GM21737 (cell line): Measurements from ENCODE around the gene SRGAP3.
"Not testable (repeated sequence)": the region's sequence is repeated elsewhere in the genome, so short reads cannot be mapped to it uniquely, and the experiment has no call there.

Experiments
- ATAC-seq: cut with Tn5 transposase; IDR thresholded peaks from one replicate; pipeline ENCODE4 v1.9.1; 2021; ENCODE audit warnings: mild to moderate bottlenecking, moderate library complexity; ENCODE audit not compliant: unreplicated experiment

SRGAP3 gene

DNA sequence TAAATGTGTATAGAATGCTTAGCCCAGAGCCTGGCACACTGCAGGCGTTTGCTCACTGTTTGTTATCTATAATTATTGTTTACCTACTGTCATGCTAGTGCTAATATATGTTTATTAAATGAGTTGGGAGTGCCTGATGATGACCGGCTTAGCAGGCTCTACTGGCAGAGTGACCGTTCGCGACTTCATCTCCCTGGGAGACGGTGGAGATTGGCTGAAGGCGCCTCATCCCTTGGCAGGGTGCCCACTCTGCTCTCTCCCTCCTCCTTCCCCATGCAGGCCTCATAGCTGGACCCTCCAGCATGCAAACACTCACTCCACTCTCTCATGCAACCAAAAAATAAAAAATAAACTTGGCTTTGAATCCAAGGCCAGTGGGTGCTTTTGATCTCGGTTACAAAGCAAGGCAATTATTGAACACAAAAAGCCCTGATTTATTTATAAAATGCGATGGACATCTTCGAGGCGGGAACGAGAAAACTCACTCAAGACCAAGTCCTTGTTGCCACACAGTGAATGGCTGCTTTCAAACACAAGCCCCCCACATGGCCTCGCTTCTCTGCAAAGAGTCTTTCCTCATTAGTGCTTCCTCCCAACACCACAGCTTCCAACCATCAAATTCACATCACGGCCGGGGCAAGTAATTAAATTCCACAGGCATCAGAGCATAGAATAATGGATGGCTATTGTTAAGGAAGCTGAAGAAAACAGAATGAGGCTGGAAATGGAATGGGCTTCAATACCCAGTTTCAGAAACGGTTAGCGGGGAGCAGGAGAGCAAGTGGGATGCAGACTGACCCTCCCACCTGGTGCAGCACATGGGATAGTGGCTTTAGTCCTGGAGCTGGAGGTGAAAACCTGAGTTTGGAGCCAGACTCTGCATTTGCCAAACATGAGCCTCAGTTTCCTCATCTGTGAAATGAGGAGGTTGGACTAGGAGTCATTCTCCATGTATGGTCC lies 150.4 kb downstream of the SRGAP3 start:
- no peak for ATAC-seq

DNA sequence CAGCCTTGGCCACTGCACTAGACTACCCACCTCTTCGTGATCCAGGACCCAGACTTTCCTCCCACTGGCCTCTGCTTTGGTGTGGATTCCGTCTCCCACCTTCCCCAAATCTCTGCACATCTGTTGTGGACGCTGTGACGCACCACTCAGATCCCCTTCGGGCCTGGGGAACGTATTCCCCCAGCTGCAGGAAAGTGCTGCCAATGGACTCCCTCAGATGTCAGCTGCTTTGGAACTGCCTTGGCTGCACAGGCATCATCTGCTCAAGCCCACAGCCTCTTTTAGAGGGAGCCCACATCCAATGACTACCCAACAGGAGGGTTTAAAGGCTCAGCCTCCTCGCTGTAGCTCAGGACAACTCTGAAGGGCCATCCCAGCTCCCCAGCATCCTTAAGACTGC lies 152.0 kb downstream of the SRGAP3 start:
- ATAC-seq = no peak

DNA sequence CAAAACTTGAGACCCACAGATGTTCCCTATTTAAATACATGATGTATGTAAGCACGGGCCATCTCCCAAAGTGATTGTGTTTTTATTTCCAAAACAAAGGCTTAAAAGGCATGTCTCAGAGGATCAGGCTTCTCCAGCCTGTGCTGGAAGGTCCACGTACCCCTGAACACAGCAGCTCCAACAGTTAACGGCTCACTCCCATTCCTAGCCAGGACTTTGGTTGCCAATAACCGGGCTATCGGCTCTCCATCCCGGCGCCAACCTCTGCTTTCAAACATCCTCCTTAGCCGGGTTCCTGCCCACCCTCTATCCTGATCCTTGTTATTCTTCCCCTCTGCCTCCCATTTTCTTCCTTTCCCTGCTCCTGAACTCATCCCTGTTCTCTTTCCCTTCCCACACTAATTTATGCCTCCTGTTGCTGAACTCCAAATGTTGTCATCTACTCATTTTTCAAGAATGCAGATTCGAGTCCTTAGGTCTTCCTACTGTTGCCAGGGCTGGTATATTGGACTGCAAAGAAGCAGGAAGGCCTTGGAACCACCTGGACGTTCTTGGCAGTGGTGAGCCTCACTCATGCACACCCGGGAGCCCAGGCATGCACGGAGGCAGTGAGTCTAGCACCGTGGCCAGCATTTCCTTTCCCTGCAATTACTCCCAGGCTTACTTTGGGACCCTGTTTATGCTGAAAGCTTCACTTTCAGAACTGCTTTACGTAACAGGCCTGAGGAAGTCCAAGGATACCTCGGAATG lies 157.8 kb downstream of the SRGAP3 start:
- ATAC-seq = no peak

DNA sequence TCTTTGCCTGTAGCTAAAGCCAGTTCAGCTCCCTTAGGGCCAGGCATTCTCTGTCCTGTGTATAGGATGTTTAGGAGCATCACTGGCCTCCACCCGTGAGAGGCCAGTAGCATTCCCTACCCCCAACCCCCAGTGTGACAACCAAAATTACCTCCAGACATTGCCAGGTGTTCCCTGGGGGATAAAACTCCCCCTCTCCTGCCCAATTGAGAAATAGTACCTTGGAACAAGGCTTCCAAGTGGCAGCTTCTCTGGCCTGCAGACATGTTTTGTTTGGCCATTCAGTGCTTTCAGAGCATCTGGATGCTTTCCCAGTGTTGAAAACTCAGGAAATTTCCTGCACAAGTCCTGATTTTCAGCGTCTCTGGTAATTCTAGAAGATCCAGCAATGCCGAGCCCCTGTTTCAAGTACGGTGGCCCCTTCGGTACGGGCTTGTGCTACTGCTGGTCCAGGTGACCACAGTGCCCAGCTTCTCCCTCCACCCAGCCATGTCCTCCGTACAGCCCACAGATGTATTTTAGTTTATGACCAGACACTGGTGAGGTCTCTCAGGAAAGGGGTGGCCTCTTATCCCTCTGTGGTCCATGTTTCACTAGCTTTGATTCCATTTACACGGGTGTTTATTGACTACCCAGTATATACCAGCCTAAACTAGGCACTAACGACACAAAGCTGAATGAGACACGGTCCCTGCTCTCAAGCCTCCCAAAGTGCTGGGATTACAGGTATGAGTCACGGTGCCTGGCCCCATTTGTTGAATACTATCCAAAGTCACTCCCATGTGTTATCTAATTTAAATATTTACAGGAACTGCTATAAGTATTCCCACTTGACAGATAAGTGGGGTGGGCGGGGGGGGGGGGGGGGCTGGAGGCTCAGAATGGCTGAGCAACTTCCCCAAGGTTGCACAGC lies 160.7 kb downstream of the SRGAP3 start:
- no peak for ATAC-seq

DNA sequence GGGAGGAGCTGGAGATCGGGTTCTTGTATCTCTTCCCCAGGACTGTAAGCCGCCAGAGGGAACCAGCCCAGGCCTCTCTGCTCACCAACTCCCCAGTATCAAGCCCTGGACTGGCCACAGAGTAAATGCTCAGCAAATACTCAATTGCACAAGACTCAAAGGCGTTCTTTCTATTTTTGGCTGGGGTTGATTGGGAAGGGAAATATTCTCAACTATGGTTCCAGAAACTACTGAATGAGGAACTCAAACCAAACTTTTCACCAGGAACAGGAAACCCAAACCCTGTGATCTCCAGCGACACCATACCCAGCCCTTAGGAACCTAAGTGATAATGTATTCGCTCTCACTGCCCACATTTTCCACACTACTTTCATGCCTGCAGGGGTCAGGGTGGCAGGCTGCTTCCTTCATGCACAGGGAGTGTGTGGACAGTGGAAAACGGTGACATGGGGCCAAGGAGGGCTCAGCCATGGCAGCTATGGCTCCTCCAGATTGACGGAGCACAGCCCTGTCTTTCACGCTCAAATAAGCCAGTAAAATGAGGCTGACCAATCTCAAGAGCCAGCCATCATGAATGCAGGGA lies 161.5 kb downstream of the SRGAP3 start:
- ATAC-seq = no peak

DNA sequence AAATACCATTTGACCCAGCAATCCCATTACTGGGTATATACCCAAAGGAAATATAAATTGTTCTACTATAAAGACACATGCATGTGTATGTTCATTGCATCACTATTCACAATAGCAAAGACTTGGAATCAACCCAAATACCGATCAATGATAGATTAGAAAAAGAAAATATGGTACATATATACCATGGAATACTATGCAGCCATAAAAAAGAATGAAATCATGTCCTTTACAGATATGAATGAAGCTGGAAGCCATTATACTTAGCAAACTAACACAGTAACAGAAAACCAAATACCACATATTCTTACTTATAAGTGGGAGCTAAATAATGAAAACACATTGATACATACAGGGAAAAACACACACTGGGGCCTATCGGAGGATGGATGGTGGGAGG lies 164.0 kb downstream of the SRGAP3 start:
- ATAC-seq = not testable (repeated sequence)

DNA sequence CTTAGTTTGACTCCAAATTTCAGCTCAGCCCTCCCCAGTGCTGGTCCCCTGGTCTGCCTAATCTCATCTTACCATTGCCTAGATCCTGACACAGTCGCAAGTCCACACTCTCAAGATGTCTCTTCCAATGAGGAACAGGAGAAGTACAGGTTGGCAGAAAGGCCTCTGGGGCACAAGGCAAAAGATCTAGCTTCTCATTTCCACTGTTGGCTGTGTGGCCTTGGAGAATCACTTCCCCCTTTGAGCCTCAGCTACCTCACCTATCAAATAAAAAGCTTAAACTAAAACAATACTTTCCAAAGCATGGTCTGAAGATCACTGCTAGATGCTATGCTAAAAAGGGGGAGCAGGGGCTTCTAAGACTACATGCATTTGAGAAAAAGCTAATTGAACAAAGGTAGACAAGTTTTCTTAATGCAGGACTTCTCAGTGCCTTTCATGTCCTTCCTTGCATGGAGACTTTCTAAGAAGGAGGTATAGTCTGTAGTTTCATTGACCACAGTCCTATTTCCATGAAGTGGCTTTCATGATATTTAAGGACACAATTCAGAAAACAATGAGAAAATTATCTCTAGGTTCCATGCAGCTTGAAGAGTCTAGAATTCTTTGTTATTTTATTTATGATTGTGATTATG lies 168.1 kb downstream of the SRGAP3 start:
- no peak for ATAC-seq

DNA sequence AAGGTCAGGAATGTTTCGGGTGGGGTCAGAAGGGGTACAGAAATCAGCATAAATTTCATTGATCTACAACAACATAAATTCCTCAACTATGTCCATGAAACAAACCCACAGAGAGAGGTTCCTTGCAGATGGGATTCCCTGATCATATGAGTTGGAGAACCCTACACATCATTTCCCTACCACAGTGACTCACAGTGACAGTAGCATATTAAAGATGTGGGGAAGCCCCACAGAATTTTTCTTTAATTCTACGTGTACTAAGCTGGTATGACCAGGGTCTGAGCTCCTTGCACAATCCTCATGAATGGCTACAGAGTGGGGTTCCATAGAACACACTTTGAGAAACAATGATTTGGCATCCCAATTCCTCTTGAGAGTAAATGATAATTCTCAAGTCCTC lies 169.3 kb downstream of the SRGAP3 start:
- ATAC-seq = no peak

DNA sequence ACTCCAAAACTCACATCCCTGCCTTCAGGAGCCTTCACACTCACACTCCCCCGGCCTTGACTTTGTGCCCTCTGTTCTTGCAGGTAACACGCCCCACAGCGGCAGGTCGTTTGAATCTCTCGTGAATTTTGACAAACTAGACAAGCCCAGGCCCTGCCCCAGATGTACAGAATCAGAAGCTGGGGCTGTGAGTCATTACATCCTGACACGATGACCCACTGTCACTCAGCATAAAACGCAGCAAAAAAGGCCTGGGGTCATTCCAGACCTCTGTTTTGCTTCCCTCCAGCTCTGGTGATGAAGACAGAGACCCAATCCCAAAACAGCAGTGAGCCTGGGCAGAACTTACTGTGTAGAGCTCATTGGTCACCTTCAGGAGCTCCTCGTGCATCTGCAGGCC lies 169.8 kb downstream of the SRGAP3 start:
- ATAC-seq = no peak

DNA sequence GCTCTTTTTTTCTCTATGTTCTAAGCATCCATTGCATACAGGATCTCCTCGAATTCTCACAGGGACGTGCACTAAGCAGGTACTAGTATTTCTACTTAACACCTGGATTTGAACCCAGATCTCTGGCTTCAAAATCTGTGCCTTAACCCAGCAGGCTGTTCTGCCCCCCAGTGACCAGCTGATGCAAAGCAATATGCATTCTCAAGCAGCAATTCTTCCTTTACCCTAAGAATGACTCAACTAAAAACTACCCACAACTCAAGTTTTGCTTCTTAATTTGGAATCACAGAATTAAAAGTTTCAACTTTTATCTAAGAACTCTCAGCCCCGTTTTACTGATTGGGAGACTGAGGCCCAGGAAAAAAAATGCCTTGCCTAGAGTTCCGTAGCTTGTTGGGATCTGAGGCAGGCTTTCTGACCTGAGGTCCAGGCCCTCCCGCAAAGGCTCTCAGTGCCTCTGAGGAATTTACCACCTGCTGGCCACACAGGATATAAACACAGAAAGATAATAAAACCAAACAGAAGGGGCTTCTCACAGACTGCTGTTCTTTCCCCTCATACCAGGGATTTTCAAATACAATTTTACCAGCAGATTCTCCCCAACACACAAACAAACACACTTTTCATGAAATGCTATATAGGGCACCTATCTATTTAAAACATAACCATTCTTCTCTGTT lies 170.7 kb downstream of the SRGAP3 start:
- ATAC-seq = no peak

DNA sequence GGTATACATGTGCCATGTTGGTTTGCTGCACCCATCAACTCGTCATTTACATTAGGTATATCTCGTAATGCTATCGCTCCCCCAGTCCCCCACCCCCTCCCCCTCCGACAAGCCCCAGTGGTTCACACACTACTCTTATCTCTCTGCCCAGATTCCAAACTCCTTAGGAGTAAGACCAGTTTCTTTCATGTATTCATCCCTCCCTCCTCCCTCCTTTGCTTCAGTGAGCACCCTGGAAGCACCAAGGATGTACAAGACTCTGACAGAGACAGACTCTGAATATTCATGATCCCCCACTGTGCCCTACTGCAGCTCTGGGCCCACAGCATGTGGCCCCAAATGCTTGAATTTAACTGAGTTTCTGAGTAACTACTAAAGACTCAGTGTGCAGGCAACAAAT lies 172.4 kb downstream of the SRGAP3 start:
- ATAC-seq = no peak

DNA sequence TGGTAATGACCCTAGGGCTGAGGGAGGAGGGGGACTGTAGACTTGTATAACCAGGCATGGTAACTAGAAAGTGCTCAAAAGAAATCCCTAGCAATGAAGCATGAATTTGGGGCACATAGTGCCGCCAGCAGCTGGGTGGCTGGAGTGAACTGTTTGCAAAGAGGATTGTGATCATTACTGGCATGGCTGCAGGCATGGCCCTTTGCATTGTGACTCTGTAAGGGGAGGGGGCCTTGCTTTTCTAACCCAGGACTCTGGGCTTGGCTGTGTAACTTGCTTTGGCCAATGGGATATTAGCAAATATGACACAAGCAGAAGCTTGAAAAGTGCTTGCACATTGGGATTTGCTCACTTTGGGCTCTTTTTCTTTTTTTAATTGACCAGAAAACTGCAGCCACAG lies 173.7 kb downstream of the SRGAP3 start:
- no peak for ATAC-seq

DNA sequence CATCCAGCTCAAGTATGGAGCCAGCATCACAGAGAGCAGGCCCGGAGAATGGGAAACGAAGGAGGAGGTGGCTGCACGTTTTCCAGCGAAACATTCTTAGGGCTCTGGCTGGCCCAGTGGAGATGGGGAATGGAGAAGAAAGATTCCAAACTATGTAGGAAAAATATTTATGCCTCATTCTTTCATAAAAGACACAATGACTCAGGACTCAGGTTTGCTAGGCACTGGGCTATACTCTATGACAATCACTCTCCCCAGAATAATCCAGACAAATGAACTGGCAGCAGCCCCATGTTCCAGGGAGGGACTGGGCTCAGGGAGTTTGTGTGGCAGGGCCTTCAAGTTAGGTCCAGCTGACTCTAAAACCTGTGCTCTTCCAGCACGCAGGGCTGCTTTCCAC lies 175.4 kb downstream of the SRGAP3 start:
- no peak for ATAC-seq

DNA sequence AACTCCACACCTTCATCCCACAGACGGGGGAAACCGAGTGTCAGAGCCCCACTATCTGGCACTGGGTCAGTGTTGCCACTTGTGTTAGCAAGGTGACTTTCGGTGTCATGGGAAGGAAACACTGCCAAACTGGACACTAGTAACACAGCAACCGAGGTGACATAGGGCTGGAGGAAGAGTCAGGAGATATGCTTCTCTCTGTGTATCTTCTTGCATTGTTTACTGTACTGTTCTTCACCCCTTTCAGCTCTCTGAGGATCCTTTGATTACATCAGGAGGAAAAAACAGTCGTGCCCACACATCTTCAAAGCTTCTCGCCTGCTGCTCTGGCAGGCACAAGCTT lies 176.8 kb downstream of the SRGAP3 start:
- no peak for ATAC-seq

DNA sequence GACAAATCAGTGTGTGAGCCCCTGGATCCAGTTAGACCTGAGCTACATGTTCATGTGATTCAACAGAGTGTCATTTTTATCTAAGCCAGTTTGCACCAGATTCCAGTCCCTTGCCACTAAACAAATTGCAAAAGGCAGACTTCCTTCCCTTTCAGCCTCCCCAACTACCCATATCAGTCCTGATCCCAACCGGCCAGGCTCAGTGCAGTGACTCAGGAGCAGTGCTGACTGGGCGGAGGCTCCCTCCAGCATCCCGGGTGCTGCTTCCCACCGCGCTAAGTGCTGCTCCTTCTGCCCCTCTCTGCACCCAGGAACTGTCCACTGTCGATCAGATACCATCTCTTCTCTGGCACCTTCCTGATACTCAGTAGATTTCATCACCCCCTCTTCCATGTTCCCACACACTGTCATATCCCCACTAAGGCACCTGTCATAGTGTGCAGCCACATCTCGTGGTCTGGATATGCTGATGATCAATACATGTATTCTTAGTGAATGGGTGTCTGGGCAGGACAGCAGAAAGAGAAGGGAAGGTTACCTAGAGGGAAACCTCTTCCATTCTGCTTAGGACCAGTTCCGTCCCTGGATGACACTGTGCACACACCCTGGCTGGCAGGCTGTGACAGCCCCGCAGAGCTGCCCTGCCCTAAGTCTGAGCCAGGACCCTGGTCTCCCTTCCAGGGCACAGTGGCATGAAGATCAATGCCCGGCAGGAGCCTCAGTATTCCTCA lies 177.3 kb downstream of the SRGAP3 start:
- no peak for ATAC-seq

DNA sequence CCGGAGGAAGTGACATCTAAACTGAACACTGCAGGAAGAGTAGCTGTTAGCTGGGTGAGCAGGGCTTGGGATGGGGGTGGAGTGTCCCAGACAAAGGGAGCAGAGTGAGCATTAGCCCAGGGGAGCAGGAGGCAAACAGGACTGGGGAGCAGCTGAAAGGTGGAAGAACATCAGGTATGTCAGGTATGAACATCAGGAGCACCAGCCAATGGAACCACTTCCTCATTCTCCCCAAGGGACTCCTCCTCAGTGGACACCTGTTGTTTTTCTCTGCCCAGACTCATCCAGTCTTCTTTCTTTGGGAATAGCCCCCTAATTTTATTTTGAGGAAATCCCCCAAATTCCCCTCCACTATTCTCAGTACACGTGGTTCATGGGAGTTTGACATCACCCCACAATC lies 178.5 kb downstream of the SRGAP3 start:
- no peak for ATAC-seq

DNA sequence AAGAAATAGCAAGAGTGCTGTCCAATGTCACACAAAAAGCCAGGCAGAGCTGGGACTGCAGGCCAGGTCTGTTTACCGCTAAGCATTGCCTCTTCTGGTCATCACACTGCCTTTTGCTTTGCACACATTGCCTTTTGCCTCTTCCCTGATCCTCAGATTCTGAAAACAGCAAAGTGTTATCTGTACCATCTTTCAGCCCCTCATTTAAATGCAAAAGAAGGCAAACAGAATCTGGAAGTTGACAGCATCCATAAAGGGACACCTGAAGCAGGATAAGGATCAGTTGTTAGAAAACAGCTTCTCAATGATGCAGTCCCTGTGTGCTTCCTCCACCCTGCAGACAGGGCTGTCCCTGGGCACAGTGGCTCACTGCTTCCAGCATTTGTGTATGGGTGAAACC lies 179.5 kb downstream of the SRGAP3 start:
- no peak for ATAC-seq

DNA sequence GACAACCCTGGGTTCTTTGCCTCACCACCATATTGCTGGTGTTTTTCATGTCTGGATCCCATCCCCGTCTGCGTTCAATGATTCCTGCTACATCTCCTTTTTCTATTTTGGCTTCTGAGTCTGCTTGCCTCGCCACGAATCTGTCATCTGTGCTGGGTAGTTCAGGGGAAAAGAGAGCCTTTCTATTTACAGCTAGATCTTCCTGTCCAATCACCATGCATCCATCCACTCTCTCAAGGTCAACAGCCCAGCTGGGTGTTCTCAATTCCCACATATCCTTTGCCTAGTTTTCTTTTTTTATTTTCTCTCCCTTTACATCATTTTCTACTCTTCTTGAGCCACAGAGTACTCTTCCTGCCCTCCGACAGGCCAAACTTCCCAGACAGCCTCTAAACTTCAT lies 181.4 kb downstream of the SRGAP3 start:
- ATAC-seq = no peak

DNA sequence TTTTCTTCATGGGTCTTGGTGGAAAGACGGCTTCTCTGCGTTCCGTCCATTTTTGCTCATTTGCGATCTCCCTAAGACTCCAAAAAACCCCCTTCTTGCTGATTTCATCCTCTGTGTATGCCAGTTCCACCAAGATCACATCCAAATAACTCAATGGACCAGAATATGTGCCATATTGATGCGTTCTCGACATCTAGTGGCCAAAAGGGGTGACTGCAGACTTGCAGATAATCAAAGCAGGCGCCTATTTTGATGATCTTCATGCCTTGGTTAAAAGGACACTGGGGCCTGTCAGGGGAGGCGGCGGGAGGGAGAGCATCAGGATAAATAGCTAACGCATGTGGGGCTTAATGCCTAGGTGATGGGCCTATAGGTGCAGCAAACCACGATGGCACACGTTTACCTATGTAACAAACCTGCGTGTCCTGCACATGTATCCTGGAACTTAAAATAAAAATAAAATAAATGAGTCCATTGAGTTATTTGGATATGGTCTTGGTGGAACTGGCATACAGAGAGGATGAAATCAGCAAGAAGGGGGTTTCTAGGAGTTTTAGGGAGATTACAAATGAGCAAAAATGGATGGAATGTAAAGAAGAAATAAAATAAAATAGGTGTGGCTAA lies 182.0 kb downstream of the SRGAP3 start:
- no peak for ATAC-seq
